Muscle layer of duodenum (tissue), 2 donors: ENCODE results near the gene KIAA0319L.

Experiments used
- H3K27ac ChIP-seq: one replicate; pipeline ENCODE4 v1.7.0; 2013; ENCODE audit warnings: mild to moderate bottlenecking, low read length
- H3K27me3 ChIP-seq: one replicate; pipeline ENCODE4 v1.7.0; 2013; ENCODE audit warnings: low read depth, mild to moderate bottlenecking, control low read depth, low read length
- H3K36me3 ChIP-seq, 2 donors: one replicate each; pipeline ENCODE4 v1.7.0; 2013; ENCODE audit warnings: low read length in 2 of 2, control low read depth in 1 of 2, mild to moderate bottlenecking in 1 of 2; ENCODE audit not compliant: insufficient read depth in 2 of 2, control insufficient read depth in 1 of 2
- H3K4me1 ChIP-seq, 2 donors: one replicate each; pipeline ENCODE4 v1.7.0; 2013; ENCODE audit warnings: low read length in 2 of 2, mild to moderate bottlenecking in 2 of 2, control low read depth in 1 of 2, moderate library complexity in 1 of 2; ENCODE audit not compliant: insufficient read depth in 2 of 2, control insufficient read depth in 1 of 2
- H3K4me3 ChIP-seq, 2 donors: one replicate each; pipeline ENCODE4 v1.7.0; 2013; ENCODE audit warnings: low read length in 2 of 2, low read depth in 1 of 2, mild to moderate bottlenecking in 1 of 2
- H3K9me3 ChIP-seq, 2 donors: one replicate each; pipeline ENCODE4 v1.7.0; 2013; ENCODE audit warnings: low read length in 2 of 2, control low read depth in 1 of 2, mild to moderate bottlenecking in 1 of 2; ENCODE audit not compliant: control insufficient read depth in 1 of 2
- donor health status: healthy.

Gene KIAA0319L

GRCh38 chr1:35530946-35531345 lies 26.3 kb downstream of the KIAA0319L start:
- Histone ChIP-seq H3K9me3 (no peaks in the 10 kb centered on the region), H3K4me3 (no peak overlapping the region), H3K27me3 (no peaks in the 10 kb centered on the region), H3K4me1 (peaks cover 0 to 11% of the 10 kb centered on the region in 2 donors), H3K36me3 (peaks cover 9 to 10% of the 10 kb centered on the region in 2 donors), H3K27ac (no peak overlapping the region)

- Histone ChIP-seq H3K27ac (no peak overlapping the region), H3K9me3 (no peaks in the 10 kb centered on the region), H3K27me3 (no peaks in the 10 kb centered on the region), H3K4me1 (peaks cover 0 to 11% of the 10 kb centered on the region in 2 donors), H3K4me3 (no peak overlapping the region), H3K36me3 (peaks cover 9 to 10% of the 10 kb centered on the region in 2 donors)
Observed at GRCh38 chr1:35530168-35530567, 27.0 kb downstream of the KIAA0319L start.

GRCh38 chr1:35524106-35524505 lies 33.1 kb downstream of the KIAA0319L start:
- Histone ChIP-seq H3K27me3 (no peaks in the 10 kb centered on the region), H3K9me3 (no peaks in the 10 kb centered on the region), H3K4me1 (no peaks in the 10 kb centered on the region), H3K27ac (no peak overlapping the region), H3K4me3 (no peak overlapping the region), H3K36me3 (no peaks in the 10 kb centered on the region)

- H3K27ac ChIP-seq: no peak overlapping the region
Observed at GRCh38 chr1:35519432-35519831, 37.8 kb downstream of the KIAA0319L start.

GRCh38 chr1:35518183-35518582 lies 39.0 kb downstream of the KIAA0319L start:
- Histone ChIP-seq H3K27me3 (no peaks in the 10 kb centered on the region), H3K4me1 (no peaks in the 10 kb centered on the region), H3K36me3 (no peaks in the 10 kb centered on the region), H3K27ac (no peak overlapping the region), H3K4me3 (no peak overlapping the region), H3K9me3 (peaks cover 0 to 5% of the 10 kb centered on the region in 2 donors)

More at GRCh38 chr1:35519432-35519831, 37.8 kb downstream of the KIAA0319L start:
- no peak overlapping the region for H3K4me3 ChIP-seq
- H3K36me3 ChIP-seq: no peaks in the 10 kb centered on the region
- no peaks in the 10 kb centered on the region for H3K27me3 ChIP-seq
- peaks cover 0 to 5% of the 10 kb centered on the region in 2 donors for H3K9me3 ChIP-seq
- no peaks in the 10 kb centered on the region for H3K4me1 ChIP-seq

- peaks cover 0 to 6% of the 10 kb centered on the region in 2 donors for H3K4me1 ChIP-seq
- no peaks in the 10 kb centered on the region for H3K27me3 ChIP-seq
- peaks cover 6% of the 10 kb centered on the region in 2 donors for H3K36me3 ChIP-seq
- H3K27ac ChIP-seq: no peak overlapping the region
- H3K9me3 ChIP-seq: peaks cover 0 to 5% of the 10 kb centered on the region in 2 donors
- no peak overlapping the region for H3K4me3 ChIP-seq
Observed at GRCh38 chr1:35511305-35511704, 45.9 kb downstream of the KIAA0319L start.

GRCh38 chr1:35509558-35509957 lies 47.6 kb downstream of the KIAA0319L start:
- no peak overlapping the region for H3K27ac ChIP-seq
- peaks cover 11 to 12% of the 10 kb centered on the region in 2 donors for H3K36me3 ChIP-seq
- H3K9me3 ChIP-seq: no peaks in the 10 kb centered on the region
- peaks cover 0 to 6% of the 10 kb centered on the region in 2 donors for H3K4me1 ChIP-seq
- H3K4me3 ChIP-seq: no peak overlapping the region
- H3K27me3 ChIP-seq: no peaks in the 10 kb centered on the region

- peaks cover 0 to 6% of the 10 kb centered on the region in 2 donors for H3K4me1 ChIP-seq
- no peaks in the 10 kb centered on the region for H3K27me3 ChIP-seq
- peaks cover 11 to 12% of the 10 kb centered on the region in 2 donors for H3K36me3 ChIP-seq
- H3K4me3 ChIP-seq: no peak overlapping the region
- no peak overlapping the region for H3K27ac ChIP-seq
- H3K9me3 ChIP-seq: no peaks in the 10 kb centered on the region
Observed at GRCh38 chr1:35507947-35508346, 49.3 kb downstream of the KIAA0319L start.

- H3K27me3 ChIP-seq: no peaks in the 10 kb centered on the region
- peaks cover 0 to 6% of the 10 kb centered on the region in 2 donors for H3K4me1 ChIP-seq
- no peak overlapping the region for H3K4me3 ChIP-seq
- no peaks in the 10 kb centered on the region for H3K9me3 ChIP-seq
- no peak overlapping the region for H3K27ac ChIP-seq
- H3K36me3 ChIP-seq: peaks cover 11 to 12% of the 10 kb centered on the region in 2 donors
Observed at GRCh38 chr1:35506960-35507912, 50.0 kb downstream of the KIAA0319L start.

GRCh38 chr1:35505911-35506798 lies 51.0 kb downstream of the KIAA0319L start:
- H3K27ac ChIP-seq: no peak overlapping the region
- peaks cover 0 to 6% of the 10 kb centered on the region in 2 donors for H3K4me1 ChIP-seq
- H3K36me3 ChIP-seq: peaks cover 11 to 12% of the 10 kb centered on the region in 2 donors
- H3K4me3 ChIP-seq: no peak overlapping the region
- no peaks in the 10 kb centered on the region for H3K27me3 ChIP-seq
- no peaks in the 10 kb centered on the region for H3K9me3 ChIP-seq

GRCh38 chr1:35502242-35502641 lies 55.0 kb downstream of the KIAA0319L start:
- Histone ChIP-seq H3K4me3 (no peak overlapping the region), H3K4me1 (peaks cover 0 to 20% of the 10 kb centered on the region in 2 donors), H3K9me3 (no peaks in the 10 kb centered on the region), H3K27me3 (no peaks in the 10 kb centered on the region), H3K27ac (no peak overlapping the region), H3K36me3 (peaks cover 11 to 12% of the 10 kb centered on the region in 2 donors)
